HG03196 (cell line): ENCODE results near the gene PSORS1C1.
"Not testable (repeated sequence)": the region's sequence is repeated elsewhere in the genome, so short reads cannot be mapped to it uniquely, and the experiment has no call there.

Source experiments
- ATAC-seq: cut with Tn5 transposase; IDR thresholded peaks from one replicate; pipeline ENCODE4 v1.9.1; 2021; ENCODE audit not compliant: unreplicated experiment

The PSORS1C1 gene, protein sequence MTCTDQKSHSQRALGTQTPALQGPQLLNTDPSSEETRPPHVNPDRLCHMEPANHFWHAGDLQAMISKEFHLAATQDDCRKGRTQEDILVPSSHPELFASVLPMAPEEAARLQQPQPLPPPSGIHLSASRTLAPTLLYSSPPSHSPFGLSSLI

DNA sequence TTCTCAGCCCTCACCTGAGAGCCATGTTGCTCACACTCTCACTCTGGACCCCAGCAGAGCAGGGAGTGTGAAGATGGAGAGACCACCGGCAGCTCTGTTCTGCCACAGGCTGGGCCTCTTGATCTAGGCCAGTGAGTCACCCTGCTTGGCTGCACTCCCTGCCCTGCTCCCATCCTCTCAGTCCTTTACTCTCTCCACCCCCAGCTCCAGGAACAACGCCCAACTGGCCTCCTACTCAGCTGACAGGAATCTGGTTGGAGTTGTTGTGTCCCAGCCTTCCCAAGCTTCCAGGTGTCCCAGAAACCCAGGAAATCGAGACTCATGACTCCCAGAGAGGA, at the start of gene PSORS1C1:
Gene PSORS1C1 (plus strand): TSS at position 260 of the 338 bp plus-strand sequence. CDS start 14,833 bp downstream, outside the sequence.
- no peak for ATAC-seq

DNA sequence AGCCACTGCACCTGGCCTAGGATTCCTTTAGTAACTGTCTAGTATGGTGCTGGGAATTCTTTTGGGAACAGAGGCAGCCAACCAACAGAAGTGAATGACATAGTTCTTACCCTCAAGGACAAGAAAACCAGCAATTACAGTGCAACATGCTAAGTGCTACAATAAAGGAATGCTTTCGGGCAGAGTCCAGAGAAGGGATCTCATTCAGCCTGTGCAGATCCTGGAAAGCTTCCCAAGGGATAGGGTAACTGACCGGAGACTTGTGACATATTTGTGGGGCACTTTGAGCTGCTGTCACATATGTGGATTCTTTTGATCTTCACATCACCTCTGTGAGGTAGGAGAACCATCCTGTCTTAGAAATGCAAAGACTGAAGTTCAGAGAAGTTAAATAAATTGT, 49.0 kb upstream of the PSORS1C1 start:
- no peak for ATAC-seq

DNA sequence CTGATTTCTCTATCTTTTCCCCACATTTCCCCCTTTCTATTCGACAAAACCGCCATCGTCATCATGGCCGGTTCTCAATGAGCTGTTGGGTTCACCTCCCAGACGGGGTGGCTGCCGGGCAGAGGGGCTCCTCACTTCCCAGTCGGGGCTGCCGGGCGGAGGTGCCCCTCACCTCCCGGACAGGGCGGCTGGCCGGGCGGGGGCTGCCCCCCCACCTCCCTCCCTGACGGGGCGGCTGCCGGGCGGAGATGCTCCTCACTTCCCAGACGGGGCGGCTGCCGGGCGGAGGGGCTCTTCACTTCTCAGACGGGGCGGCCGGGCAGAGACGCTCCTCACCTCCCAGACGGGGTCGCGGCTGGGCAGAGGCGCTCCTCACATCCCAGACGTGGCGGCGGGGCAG, 47.6 kb upstream of the PSORS1C1 start:
- ATAC-seq, result not testable (repeated sequence)

DNA sequence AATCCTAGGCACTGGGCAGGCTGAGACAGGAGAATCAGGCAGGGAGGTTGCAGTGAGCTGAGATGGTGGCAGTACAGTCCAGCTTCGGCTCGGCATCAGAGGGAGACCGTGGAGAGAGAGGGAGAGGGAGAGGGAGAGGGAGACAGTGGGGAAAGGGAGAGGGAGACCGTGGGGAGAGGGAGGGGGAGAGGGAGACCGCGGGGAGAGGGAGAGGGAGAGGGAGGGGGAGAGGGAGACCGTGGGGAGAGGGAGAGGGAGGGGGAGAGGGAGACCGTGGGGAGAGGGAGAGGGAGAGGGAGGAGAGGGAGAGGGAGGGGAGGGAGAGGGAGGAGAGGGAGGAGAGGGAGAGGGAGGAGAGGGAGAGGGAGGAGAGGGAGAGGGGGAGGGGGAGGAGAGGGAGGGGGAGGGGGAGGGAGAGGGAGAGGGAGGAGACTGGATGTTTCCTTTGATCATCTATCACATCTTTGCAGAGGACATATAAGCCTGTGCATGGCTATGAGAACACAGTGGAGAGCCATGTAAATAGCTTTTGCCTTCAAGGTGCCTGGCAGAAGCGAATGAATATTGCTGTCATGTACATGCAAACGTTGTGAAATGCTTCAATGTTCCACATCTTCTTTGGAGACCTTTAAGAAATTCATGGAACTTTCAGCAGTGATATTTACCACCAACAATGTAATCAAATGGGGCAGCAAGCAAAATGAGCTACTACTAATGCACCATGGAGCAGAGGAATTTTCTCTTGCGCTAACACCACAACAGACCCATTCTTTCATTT, 46.5 kb upstream of the PSORS1C1 start:
- not testable (repeated sequence) for ATAC-seq

DNA sequence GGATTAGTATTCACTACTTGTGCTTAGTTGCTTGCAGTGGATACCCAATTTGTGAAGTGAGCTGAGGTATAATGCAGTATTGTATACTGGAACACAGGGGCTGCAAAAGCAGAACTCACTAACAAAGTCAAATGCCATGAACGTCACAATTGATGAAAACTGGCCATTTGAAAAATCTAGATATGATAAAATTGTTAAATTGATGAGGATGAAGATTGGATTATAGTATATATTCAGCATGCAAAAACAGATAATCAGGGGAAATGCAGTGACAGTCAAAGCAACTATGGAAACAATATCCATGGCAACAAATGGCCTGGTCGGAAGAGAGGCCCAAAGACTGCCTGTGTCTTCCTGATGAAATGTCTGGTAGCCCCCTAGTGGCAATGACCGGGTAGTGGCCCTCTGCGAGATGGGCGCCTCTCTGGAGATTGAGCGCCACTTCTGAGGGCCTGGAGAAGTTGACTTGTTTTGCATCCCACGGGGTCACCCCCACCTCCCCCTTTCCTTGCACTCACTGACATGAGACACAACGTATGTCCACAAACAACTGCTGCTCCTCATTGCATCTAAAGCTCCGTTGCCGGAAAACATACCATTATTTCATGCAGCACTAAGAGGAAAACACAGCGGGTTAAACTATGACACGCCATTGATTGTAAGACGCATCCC, 45.8 kb upstream of the PSORS1C1 start:
- no peak for ATAC-seq

- no peak for ATAC-seq
Measured at GRCh38 chr6:31070711-31071197, 43.8 kb upstream of the PSORS1C1 start.

DNA sequence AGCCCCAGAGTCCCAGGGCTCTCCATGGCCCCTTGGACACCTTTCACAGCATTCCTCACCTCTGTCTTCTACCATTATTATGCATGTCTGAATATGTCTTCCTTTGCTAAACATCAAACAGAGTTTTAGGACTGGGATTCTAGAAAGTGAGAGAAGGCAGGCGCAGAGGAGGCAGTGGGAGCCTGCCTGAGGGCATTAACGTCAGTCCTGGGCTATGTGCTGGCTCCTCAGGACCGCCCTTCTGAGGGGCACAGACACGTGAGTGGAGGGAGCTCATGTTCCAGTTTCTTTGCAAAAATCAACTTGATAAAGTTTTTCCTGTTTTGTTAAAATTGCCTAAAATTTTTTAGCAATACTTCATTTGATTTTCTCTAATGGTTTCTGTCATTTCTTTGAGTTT, 40.2 kb upstream of the PSORS1C1 start:
- no peak for ATAC-seq

DNA sequence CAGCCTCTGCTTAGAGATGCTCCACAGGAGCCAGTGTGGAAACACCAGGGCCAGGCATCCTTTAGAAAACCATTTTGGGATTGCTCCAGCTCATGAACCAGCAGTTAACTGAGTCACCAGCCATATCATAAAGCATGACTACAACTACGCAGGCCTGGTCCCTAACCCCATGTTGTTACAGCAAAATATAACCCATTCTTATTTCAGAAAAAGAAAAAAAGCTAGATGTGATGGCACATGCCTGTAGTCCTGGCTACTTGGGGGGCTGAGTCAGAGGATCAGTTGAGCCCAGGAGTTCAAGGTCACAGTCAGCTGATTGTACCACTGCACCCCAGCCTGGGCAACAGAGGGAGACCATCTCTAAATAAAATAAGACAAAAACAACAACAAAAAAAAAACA, 39.1 kb upstream of the PSORS1C1 start:
- no peak for ATAC-seq

- no peak for ATAC-seq
Measured at GRCh38 chr6:31076611-31077010, 38.0 kb upstream of the PSORS1C1 start.

DNA sequence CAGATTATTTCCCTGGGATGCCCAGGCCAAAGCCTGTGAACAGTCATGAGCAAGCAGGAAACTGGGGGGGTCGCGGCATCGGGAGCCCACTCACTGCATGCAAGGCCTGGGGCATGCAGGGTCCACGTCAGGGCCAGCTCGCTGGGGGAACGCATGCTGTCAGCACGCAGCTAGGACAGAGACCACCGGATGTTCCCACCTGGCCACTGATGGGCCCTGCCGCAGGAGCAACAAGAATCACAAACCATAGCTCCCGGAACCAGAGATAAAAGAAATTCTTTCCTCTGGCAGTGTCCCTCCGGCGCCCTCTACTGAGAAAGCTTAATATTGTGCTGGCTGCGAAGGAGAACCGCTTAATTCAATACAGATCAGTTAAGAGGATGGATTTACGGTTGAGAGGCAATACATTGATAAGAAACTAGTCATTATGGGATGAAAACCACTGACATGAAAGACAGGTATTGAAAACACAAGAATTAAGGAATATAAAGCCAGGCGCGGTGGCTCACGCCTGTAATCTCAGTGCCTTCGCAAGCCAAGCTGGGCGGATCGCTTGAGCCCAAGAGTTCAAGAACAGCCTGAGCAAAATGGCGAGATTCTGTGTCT, 34.8 kb upstream of the PSORS1C1 start:
- no peak for ATAC-seq

GRCh38 chr6:31081872-31082271, 32.7 kb upstream of the PSORS1C1 start:
- no peak for ATAC-seq

DNA sequence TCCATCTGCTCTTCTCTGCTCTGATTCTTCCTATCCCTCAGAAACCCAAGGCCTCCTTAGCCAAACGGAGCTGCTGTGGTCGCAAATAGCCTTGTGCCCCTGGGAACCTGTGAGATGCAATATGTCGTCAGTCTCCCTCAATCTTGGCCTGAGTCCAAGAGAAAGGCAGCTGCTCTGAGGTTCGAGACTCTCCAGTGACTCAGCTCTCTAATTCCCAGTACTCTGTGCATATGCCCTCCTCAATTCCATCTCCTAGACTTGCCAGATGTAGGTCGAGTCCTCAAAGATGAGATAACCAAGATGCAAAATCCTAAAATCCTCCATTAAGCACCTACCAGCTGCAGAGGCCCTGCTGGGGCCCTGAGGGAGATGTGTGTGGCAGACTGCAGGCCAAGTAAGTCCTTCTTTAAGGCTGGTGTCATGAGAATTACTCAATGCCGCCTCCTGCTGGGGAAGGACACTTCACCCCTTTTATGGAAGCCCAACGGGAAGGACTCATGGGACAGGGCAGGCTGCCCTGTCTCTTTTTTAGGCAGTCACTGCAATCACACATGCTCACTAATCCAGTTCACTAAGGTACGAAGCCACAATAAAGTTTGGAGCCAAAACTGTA, 30.8 kb upstream of the PSORS1C1 start:
- ATAC-seq, result no peak

GRCh38 chr6:31086788-31087440, 27.7 kb upstream of the PSORS1C1 start:
- ATAC-seq, result no peak

- ATAC-seq, result peak; percentile 63
Measured at GRCh38 chr6:31087494-31088089, 27.0 kb upstream of the PSORS1C1 start.

- ATAC-seq, result no peak
Measured at GRCh38 chr6:31090275-31090972, 24.2 kb upstream of the PSORS1C1 start.

DNA sequence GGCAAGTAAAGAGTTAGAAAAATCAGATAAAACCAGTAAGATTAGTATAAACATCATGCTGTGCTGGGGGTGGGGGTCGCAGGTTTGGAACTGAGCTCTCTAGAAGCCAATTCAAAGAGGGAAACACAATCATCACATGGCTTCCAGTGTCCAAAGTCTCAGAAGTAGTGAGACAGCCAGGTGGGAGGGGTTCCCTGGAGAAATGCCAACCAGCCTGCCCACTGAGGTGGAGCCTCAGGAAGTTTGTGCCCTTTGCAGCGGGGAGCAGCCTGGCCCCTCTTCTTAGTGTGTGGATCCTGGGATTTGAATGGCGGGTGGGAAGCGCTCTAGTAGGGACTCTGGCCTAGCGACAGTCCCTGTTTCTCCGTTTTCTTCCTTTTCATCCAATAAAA, 23.6 kb upstream of the PSORS1C1 start:
- no peak for ATAC-seq

DNA sequence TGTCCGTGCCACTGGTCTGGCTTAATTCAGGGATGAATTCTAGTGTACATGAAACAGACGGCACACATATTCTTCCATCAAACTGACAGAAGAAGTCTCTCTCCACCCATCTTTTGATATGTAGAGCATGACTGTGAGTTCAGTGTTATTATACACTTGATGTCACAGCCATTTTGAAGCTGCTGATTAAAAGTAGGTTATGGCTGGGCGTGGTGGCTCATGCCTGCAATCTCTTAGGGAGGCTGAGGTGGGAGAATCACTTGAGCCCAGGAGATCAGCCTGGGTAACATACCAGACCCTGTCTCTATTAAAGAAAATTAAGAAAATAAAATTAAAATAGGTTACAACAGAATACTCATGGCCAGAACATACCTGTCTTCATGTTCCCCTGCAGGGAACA, 22.9 kb upstream of the PSORS1C1 start:
- ATAC-seq, result no peak

- ATAC-seq, result no peak
Measured at GRCh38 chr6:31092238-31092637, 22.4 kb upstream of the PSORS1C1 start.

- no peak for ATAC-seq
Measured at GRCh38 chr6:31092769-31093505, 21.7 kb upstream of the PSORS1C1 start.
